Peyer's patch (tissue), 4 donors: ENCODE measurements around the gene OIT3.

ENCODE experiments used
- CTCF ChIP-seq, 6 experiments: fragments of 450-650 bp in 4 of 6; fragments of 200-600 bp in 2 of 6; sonication (generic) in 1 of 6; IDR thresholded peaks; one replicate each; pipeline ENCODE4 v1.5.1; 2017 to 2019; ENCODE audit warnings: antibody characterized with exemption in 6 of 6, mild to moderate bottlenecking in 3 of 6, moderate library complexity in 1 of 6
- POLR2A ChIP-seq, 2 donors: fragments of 450-650 bp; IDR thresholded peaks; one replicate each; pipeline ENCODE4 v1.5.1; 2017; ENCODE audit warnings: antibody characterized with exemption in 2 of 2, mild to moderate bottlenecking in 2 of 2, moderate library complexity in 2 of 2

- TF ChIP-seq CTCF (IDR thresholded peaks at IDR 0.05) (no peak), POLR2A (IDR thresholded peaks at IDR 0.05) (no peak)
Observed at GRCh38 chr10:72852508-72852907, 41.0 kb upstream of the OIT3 start.
